Cardiac muscle cell (in vitro differentiated cells and primary cell): Measurements from ENCODE around the gene SMLR1. TPM values are rescaled to one million over a fixed set of nuclear protein-coding genes. Genes with fewer than 3 reads are reported as not detected.

Source experiments
- DNase-seq, 2 donors: peaks; one replicate each; pipeline versions ENCODE4 v3.0.0 to v3.0.0-alpha.2; 2010 to 2017; ENCODE audit warnings: low read depth in 1 of 2, low spot score in 1 of 2
- H3K27ac ChIP-seq: fragments of 200-600 bp; sonication (generic); 2 replicates; pipeline ENCODE4 v1.5.1; 2016
- H3K27me3 ChIP-seq: fragments of 200-600 bp; sonication (generic); 2 replicates; pipeline ENCODE4 v1.6.0; 2016; ENCODE audit warnings: control low read depth
- H3K36me3 ChIP-seq: fragments of 200-600 bp; sonication (generic); 2 replicates; pipeline ENCODE4 v1.5.1; 2016; ENCODE audit warnings: control low read depth
- H3K4me1 ChIP-seq: fragments of 200-600 bp; sonication (generic); 2 replicates; pipeline ENCODE4 v1.8.1; 2017; ENCODE audit warnings: low read depth, mild to moderate bottlenecking, mixed run types
- H3K4me3 ChIP-seq: fragments of 200-600 bp; sonication (generic); 2 replicates; pipeline ENCODE4 v1.5.1; 2016; ENCODE audit warnings: mild to moderate bottlenecking
- H3K9me3 ChIP-seq: fragments of 200-600 bp; sonication (generic); 2 replicates; pipeline ENCODE4 v1.5.1; 2017; ENCODE audit warnings: low read depth, mild to moderate bottlenecking, control low read depth
- CTCF ChIP-seq: IDR thresholded peaks from 2 replicates; pipeline ENCODE4 v1.5.1; 2012; ENCODE audit warnings: low read depth, mild to moderate bottlenecking, low read length
- polyA plus RNA-seq: library from polyadenylated mRNA; unstranded; fragments of >200 nt; fragmentation: Nextera tagmentation; extraction: Ambion mirVana; gene quantifications from 2 replicates; pipeline ENCODE4 v1.2.1, GENCODE V29; 2016
- total RNA-seq: library from RNA; depleted of rRNA; stranded (reverse); fragments of >200 nt; gene quantifications from 2 replicates; pipeline ENCODE4 v1.2.3, GENCODE V29; 2016

Gene SMLR1
- total and polyA plus RNA-seq, 2 experiments from 2014 or later = not detected

- Histone ChIP-seq H3K27ac (no peak overlapping the region), H3K4me3 (no peak overlapping the region), H3K36me3 (no peaks in the 10 kb centered on the region), H3K4me1 (no peaks in the 10 kb centered on the region), H3K27me3 (no peaks in the 10 kb centered on the region), H3K9me3 (no peaks in the 10 kb centered on the region)
- DNase-seq = no peak
- TF ChIP-seq CTCF = no peak
Measured at GRCh38 chr6:130783416-130784107, 43.6 kb upstream of the SMLR1 start.

GRCh38 chr6:130787726-130788500 is 39.3 kb upstream of the SMLR1 start:
- H3K27me3 ChIP-seq = no peaks in the 10 kb centered on the region
- H3K4me1 ChIP-seq = no peaks in the 10 kb centered on the region
- no peak for DNase-seq
- no peaks in the 10 kb centered on the region for H3K36me3 ChIP-seq
- H3K9me3 ChIP-seq = no peaks in the 10 kb centered on the region
- H3K27ac ChIP-seq = no peak overlapping the region
- no peak for TF ChIP-seq CTCF
- no peak overlapping the region for H3K4me3 ChIP-seq

- Histone ChIP-seq H3K27ac (no peak overlapping the region), H3K4me1 (no peaks in the 10 kb centered on the region), H3K9me3 (no peaks in the 10 kb centered on the region), H3K36me3 (no peaks in the 10 kb centered on the region), H3K4me3 (no peak overlapping the region), H3K27me3 (no peaks in the 10 kb centered on the region)
- TF ChIP-seq CTCF = no peak
- no peak for DNase-seq
Measured at GRCh38 chr6:130788954-130789353, 38.3 kb upstream of the SMLR1 start.

- no peak for DNase-seq
- H3K36me3 ChIP-seq = no peaks in the 10 kb centered on the region
- no peak overlapping the region for H3K27ac ChIP-seq
- H3K4me3 ChIP-seq = no peak overlapping the region
- no peaks in the 10 kb centered on the region for H3K4me1 ChIP-seq
- H3K27me3 ChIP-seq = no peaks in the 10 kb centered on the region
- TF ChIP-seq CTCF = no peak
- H3K9me3 ChIP-seq = no peaks in the 10 kb centered on the region
Measured at GRCh38 chr6:130794010-130794697, 33.1 kb upstream of the SMLR1 start.

- Histone ChIP-seq H3K27ac (no peak overlapping the region), H3K36me3 (no peaks in the 10 kb centered on the region), H3K4me1 (no peaks in the 10 kb centered on the region), H3K4me3 (no peak overlapping the region), H3K9me3 (no peaks in the 10 kb centered on the region), H3K27me3 (no peaks in the 10 kb centered on the region)
- DNase-seq = no peak
- TF ChIP-seq CTCF = no peak
Measured at GRCh38 chr6:130794738-130795137, 32.5 kb upstream of the SMLR1 start.
